Endothelial cell of umbilical vein (primary cell): Measurements from ENCODE around the gene AMBP.

Experiments
- CTCF ChIP-seq, 2 donors: IDR thresholded peaks; 1 replicate in 1 of 2; 2 replicates in 1 of 2; pipeline ENCODE4 v1.5.1; 2011; ENCODE audit warnings: low read length in 2 of 2, mild to moderate bottlenecking in 2 of 2, moderate library complexity in 2 of 2, control low read depth in 1 of 2, inconsistent platforms in 1 of 2, low read depth in 1 of 2; ENCODE audit not compliant: insufficient read depth in 1 of 2; ENCODE audit errors: extremely low read depth in 1 of 2
- EZH2 ChIP-seq: IDR thresholded peaks from 2 replicates; pipeline ENCODE4 v1.6.1; 2012; ENCODE audit warnings: borderline replicate concordance, low read depth, mild to moderate bottlenecking, moderate library complexity, low read length, inconsistent platforms; ENCODE audit not compliant: severe bottlenecking

DNA sequence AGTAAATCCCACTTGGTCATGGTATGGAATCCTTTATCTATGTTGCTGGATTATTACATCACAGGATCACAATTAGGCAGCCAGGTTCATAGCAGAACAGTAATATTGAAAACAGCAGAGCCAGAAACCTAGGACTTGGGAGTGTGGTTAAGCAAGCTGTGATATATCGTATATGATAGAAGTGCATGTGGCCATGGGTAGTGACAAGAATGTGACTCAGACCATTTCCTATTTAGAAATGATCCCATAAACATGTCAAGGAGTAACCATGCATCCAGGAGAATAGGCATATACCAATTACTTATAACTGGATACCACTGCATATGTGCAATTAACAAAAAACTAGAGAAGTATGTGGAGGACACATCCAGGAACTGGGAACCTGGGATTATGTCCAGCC is 31.2 kb downstream of the AMBP start:
- TF ChIP-seq CTCF (IDR thresholded peaks at IDR 0.05; ENCODE audit: extremely low read depth in 1 of 2, insufficient read depth in 1 of 2, low read depth in 1 of 2, low read length in 2 of 2) = no peak
- no peak for TF ChIP-seq EZH2
